ENCODE measurements around the gene CLP1.
"Not testable (repeated sequence)": the region's sequence is repeated elsewhere in the genome, so short reads cannot be mapped to it uniquely, and the experiment has no call there.

The CLP1 gene

DNA sequence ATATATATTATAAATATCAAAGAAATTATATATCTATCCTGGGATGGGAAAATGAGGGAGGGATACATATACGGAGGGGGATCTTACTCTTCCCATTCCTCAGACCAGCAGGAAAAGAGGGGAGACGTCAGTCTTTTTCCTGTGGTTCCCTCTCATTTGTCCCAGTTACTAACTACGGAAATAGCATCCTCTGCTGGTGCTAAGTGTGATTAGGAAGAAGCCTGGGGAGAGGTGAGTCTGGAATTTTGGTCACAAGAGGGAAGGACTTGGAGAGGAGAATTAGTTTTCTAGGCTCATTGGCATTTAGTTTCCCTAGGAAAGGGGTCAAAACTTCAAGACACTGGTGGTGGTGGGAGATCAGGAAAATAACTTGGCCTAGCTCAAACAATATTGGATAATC lies 42.9 kb downstream of the CLP1 start:
- Histone ChIP-seq H3K4me1 (ENCODE audit: control insufficient read depth, insufficient read depth, low read length) (no peaks in the 10 kb centered on the region), H3K9me3 (ENCODE audit: control insufficient read depth, insufficient read depth, low read length) (no peaks in the 10 kb centered on the region), H3K36me3 (ENCODE audit: control insufficient read depth, insufficient read depth, low read length) (peaks cover 84% of the 10 kb centered on the region), H3K4me3 (ENCODE audit: low read depth, low read length) (no peak overlapping the region), H3K27me3 (ENCODE audit: control insufficient read depth, insufficient read depth, low read length) (no peaks in the 10 kb centered on the region), H3K27ac (ENCODE audit: low read depth, low read length) (no peak overlapping the region), H3K9ac (ENCODE audit: low read depth, low read length) (no peak overlapping the region)

DNA sequence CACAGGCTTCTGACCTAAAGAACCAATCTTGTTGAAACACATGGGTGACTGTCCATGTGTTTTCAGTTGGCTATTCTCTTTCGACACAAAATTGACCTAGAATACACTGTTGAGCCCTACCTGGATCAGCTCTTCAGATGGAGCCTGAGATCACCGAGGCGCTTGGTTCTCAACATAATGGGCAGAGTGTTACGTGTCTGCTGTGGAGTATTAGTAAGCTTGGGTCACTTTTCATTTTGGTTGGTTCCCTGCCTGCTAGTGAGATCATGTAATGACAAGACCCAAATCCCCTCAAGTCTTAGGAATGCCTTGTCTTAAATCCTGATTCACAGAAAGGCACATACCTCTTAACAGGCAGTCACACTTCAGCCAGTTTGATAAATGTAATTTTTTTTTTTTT lies 45.8 kb downstream of the CLP1 start:
- Histone ChIP-seq H3K9me3 (ENCODE audit: control insufficient read depth, insufficient read depth, low read length) (no peaks in the 10 kb centered on the region), H3K4me3 (ENCODE audit: low read depth, low read length) (no peak overlapping the region), H3K9ac (ENCODE audit: low read depth, low read length) (no peak overlapping the region), H3K27ac (ENCODE audit: low read depth, low read length) (no peak overlapping the region), H3K36me3 (ENCODE audit: control insufficient read depth, insufficient read depth, low read length) (peaks cover 67% of the 10 kb centered on the region), H3K27me3 (ENCODE audit: control insufficient read depth, insufficient read depth, low read length) (no peaks in the 10 kb centered on the region), H3K4me1 (ENCODE audit: control insufficient read depth, insufficient read depth, low read length) (no peaks in the 10 kb centered on the region)

DNA sequence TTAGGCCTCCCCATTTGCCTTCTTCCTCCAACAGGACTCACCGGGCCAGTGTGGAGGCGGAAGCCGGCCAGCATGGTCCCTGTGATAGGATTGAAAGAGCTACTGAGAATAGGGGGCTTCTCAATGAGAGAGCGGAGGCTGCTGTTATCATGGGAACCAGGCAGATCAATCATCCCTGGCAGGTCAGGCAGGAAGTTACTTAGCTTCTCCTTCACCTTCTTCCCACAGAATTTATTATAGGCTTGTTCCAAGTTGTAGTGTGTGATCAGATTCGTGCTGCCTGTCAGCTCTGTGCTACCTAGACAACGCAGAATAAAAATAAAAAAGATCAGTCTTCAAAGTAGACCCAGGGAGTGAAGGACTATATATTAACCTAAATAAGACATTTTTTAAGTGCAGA lies 47.4 kb downstream of the CLP1 start:
- H3K27me3 ChIP-seq (ENCODE audit: control insufficient read depth, insufficient read depth, low read length), result no peaks in the 10 kb centered on the region
- peaks cover 57% of the 10 kb centered on the region for H3K36me3 ChIP-seq (ENCODE audit: control insufficient read depth, insufficient read depth, low read length)
- no peaks in the 10 kb centered on the region for H3K4me1 ChIP-seq (ENCODE audit: control insufficient read depth, insufficient read depth, low read length)
- H3K4me3 ChIP-seq (ENCODE audit: low read depth, low read length), result no peak overlapping the region
- no peak overlapping the region for H3K27ac ChIP-seq (ENCODE audit: low read depth, low read length)
- H3K9me3 ChIP-seq (ENCODE audit: control insufficient read depth, insufficient read depth, low read length), result no peaks in the 10 kb centered on the region
- no peak overlapping the region for H3K9ac ChIP-seq (ENCODE audit: low read depth, low read length)

DNA sequence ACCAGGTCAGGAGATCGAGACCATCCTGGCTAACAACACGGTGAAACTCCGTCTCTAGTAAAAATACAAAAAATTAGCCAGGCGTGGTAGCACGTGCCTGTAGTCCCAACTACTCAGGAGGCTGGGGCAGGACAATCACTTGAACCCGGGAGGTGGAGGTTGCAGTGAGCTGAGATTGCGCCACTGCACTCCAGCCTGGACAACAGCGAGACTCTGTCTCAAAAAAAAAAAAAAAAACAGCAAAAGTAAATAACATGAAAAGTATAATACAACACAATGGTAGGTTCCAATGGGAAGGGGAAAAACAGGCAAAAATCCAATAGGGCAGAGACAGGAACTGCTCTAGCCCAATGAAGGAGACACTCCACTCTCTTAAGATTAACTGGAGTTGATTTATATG lies 47.9 kb downstream of the CLP1 start:
- H3K9ac ChIP-seq (ENCODE audit: low read depth, low read length); H3K27me3 ChIP-seq (ENCODE audit: control insufficient read depth, insufficient read depth, low read length); H3K4me3 ChIP-seq (ENCODE audit: low read depth, low read length); H3K9me3 ChIP-seq (ENCODE audit: control insufficient read depth, insufficient read depth, low read length); H3K27ac ChIP-seq (ENCODE audit: low read depth, low read length); H3K4me1 ChIP-seq (ENCODE audit: control insufficient read depth, insufficient read depth, low read length): not testable (repeated sequence)
- H3K36me3 ChIP-seq (ENCODE audit: control insufficient read depth, insufficient read depth, low read length), result peaks cover 54% of the 10 kb centered on the region

DNA sequence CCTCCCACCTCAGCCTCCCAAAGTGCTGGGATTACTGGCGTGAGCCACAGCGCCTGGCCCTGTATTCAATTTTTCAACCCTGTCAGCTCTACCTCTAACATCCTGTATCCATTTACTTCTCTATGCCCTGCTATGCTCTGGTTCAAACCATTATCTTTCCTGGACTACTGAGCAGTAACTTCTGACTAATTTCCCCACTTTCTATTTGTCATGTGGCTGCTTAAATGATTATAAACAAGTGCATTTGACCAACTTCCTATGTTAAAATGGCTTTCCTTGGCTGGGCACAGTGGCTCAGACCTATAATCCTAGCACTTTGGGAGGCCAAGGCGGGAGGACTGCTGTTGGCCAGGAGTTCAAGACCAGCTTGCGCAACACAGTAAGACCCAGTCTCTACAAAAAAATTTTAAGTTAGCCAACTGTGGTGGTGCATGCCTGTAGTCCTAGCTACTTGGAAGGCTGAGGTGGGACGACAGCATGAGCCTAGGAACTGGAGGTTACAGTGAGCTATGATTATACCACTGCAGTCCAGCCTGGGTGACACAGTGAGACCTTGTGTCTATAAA lies 52.3 kb downstream of the CLP1 start:
- H3K27ac ChIP-seq (ENCODE audit: low read depth, low read length), result no peak overlapping the region
- H3K9ac ChIP-seq (ENCODE audit: low read depth, low read length), result no peak overlapping the region
- H3K4me3 ChIP-seq (ENCODE audit: low read depth, low read length), result no peak overlapping the region
- no peaks in the 10 kb centered on the region for H3K9me3 ChIP-seq (ENCODE audit: control insufficient read depth, insufficient read depth, low read length)
- peaks cover 17% of the 10 kb centered on the region; the same call in 1 of the 2 replicates for H3K36me3 ChIP-seq (ENCODE audit: control insufficient read depth, insufficient read depth, low read length)
- H3K4me1 ChIP-seq (ENCODE audit: control insufficient read depth, insufficient read depth, low read length), result peaks cover 8% of the 10 kb centered on the region
- no peaks in the 10 kb centered on the region for H3K27me3 ChIP-seq (ENCODE audit: control insufficient read depth, insufficient read depth, low read length)
